HG03432 (cell line): ENCODE measurements around the gene ERO1A.
"Not testable (repeated sequence)": the region's sequence is repeated elsewhere in the genome, so short reads cannot be mapped to it uniquely, and the experiment has no call there.

Experiments
- ATAC-seq: cut with Tn5 transposase; IDR thresholded peaks from one replicate; pipeline ENCODE4 v1.9.1; 2021; ENCODE audit warnings: mild to moderate bottlenecking, moderate library complexity; ENCODE audit not compliant: unreplicated experiment

Gene ERO1A

GRCh38 chr14:52695481-52696091 is at the start of gene ERO1A:
Gene ERO1A, minus strand, starts transcription at chr14:52695558. Its CDS starts 77 bp downstream, at chr14:52695481.
- peak; percentile 80 for ATAC-seq

- peak; percentile 33 for ATAC-seq
Measured at GRCh38 chr14:52741865-52742264, 46.5 kb upstream of the ERO1A start.

- no peak for ATAC-seq
Measured at GRCh38 chr14:52740751-52741150, 45.4 kb upstream of the ERO1A start.

- ATAC-seq: no peak
Measured at GRCh38 chr14:52738409-52738808, 43.1 kb upstream of the ERO1A start.

GRCh38 chr14:52735921-52736489 is 40.6 kb upstream of the ERO1A start:
- ATAC-seq: no peak

GRCh38 chr14:52733824-52734223 is 38.5 kb upstream of the ERO1A start:
- ATAC-seq: no peak

GRCh38 chr14:52730709-52731111 is 35.4 kb upstream of the ERO1A start:
- ATAC-seq: no peak

GRCh38 chr14:52729925-52730708 is 34.8 kb upstream of the ERO1A start, which contains the start of gene STYX:
Gene STYX, plus strand, starts transcription at chr14:52730166. Its CDS starts 309 bp downstream, at chr14:52730475.
- ATAC-seq: peak; percentile 95

GRCh38 chr14:52729585-52729924 is 34.2 kb upstream of the ERO1A start:
- ATAC-seq: no peak

- not testable (repeated sequence) for ATAC-seq
Measured at GRCh38 chr14:52729035-52729434, 33.7 kb upstream of the ERO1A start.

- ATAC-seq: not testable (repeated sequence)
Measured at GRCh38 chr14:52727509-52727908, 32.2 kb upstream of the ERO1A start.

GRCh38 chr14:52724360-52724644 is 28.9 kb upstream of the ERO1A start:
- ATAC-seq: no peak

- no peak for ATAC-seq
Measured at GRCh38 chr14:52723514-52724359, 28.4 kb upstream of the ERO1A start.

- no peak for ATAC-seq
Measured at GRCh38 chr14:52716155-52716554, 20.8 kb upstream of the ERO1A start.

GRCh38 chr14:52711666-52712065 is 16.3 kb upstream of the ERO1A start:
- no peak for ATAC-seq

GRCh38 chr14:52706724-52707706 is 11.7 kb upstream of the ERO1A start, which contains the start of gene PSMC6:
Gene PSMC6, plus strand, starts transcription at chr14:52707200. Its CDS starts 20 bp downstream, at chr14:52707220.
- peak; percentile 97 for ATAC-seq

- no peak for ATAC-seq
Measured at GRCh38 chr14:52706286-52706685, 10.9 kb upstream of the ERO1A start.

GRCh38 chr14:52703664-52704063 is 8.3 kb upstream of the ERO1A start:
- ATAC-seq: no peak

- no peak for ATAC-seq
Measured at GRCh38 chr14:52703225-52703624, 7.9 kb upstream of the ERO1A start.

- no peak for ATAC-seq
Measured at GRCh38 chr14:52701223-52701622, 5.9 kb upstream of the ERO1A start.
